Body of pancreas (tissue), 4 donors: ENCODE data around the gene SUN3. TPM values are rescaled to one million over a fixed set of nuclear protein-coding genes. Genes with fewer than 3 reads are reported as not detected.

Experiments used
- ATAC-seq: fragments of 150-250 bp; one replicate; pipeline ENCODE4 v1.9.1; 2016
- DNase-seq, 4 donors: peaks; one replicate each; pipeline ENCODE4 v3.0.0-alpha.2; 2019
- H3K27ac ChIP-seq, 4 donors: fragments of 200-600 bp; sonication (generic); 1 replicate in 3 of 4; 2 replicates in 1 of 4; pipeline versions ENCODE4 v1.5.1 to v1.6.1; 2016 to 2019; ENCODE audit warnings: mild to moderate bottlenecking in 1 of 4, mixed read lengths in 1 of 4, moderate library complexity in 1 of 4
- H3K27me3 ChIP-seq, 2 donors: fragments of 200-600 bp; sonication (generic); one replicate each; pipeline ENCODE4 v1.6.0; 2016; ENCODE audit warnings: mild to moderate bottlenecking in 1 of 2
- H3K36me3 ChIP-seq, 2 donors: fragments of 200-600 bp; sonication (generic); replicated peaks in 1 of 2; 2 replicates each; pipeline ENCODE4 v1.5.1; 2016; ENCODE audit warnings: low read depth in 2 of 2; ENCODE audit not compliant: insufficient read depth in 1 of 2
- H3K4me1 ChIP-seq: fragments of 200-600 bp; sonication (generic); one replicate; pipeline ENCODE4 v1.6.0; 2016
- H3K4me3 ChIP-seq, 2 donors: fragments of 200-600 bp; sonication (generic); 1 replicate in 1 of 2; 2 replicates in 1 of 2; pipeline ENCODE4 v1.5.1; 2016 to 2019
- H3K9me3 ChIP-seq, 3 donors: fragments of 200-600 bp; sonication (generic); 1 replicate in 2 of 3; 2 replicates in 1 of 3; pipeline ENCODE4 v1.5.1; 2016
- POLR2A ChIP-seq, 3 donors: fragments of 450-650 bp; IDR thresholded peaks; one replicate each; pipeline ENCODE4 v1.6.1; 2016; ENCODE audit warnings: antibody characterized with exemption in 3 of 3, mild to moderate bottlenecking in 2 of 3
- WGBS, 2 donors: methylation state at CpG; one replicate each; pipeline ENCODE4 v1.1.5; 2017; 5-methylcytosine and 5-hydroxymethylcytosine counted together
- intact Hi-C: fragments of 100-400 bp; cut with DNase I; formaldehyde crosslinking; loops from one replicate; pipeline ENCODE4 v1.15.1; 2023
- total RNA-seq, 2 donors: library from RNA; depleted of rRNA; stranded (reverse); fragments of >200 nt; gene quantifications; one replicate each; pipeline ENCODE4 v1.1.0, GENCODE V29; 2016
- TF ChIP-seq, protein P1 (sequence below), 7 experiments: fragments of 450-650 bp in 4 of 7; fragments of 200-600 bp in 3 of 7; sonication (generic) in 3 of 7; IDR thresholded peaks; one replicate each; pipeline ENCODE4 v1.5.1; 2016 to 2019; ENCODE audit warnings: antibody characterized with exemption in 7 of 7

SUN3 gene
- total RNA-seq, 2 donors from 2014 or later = not detected

DNA sequence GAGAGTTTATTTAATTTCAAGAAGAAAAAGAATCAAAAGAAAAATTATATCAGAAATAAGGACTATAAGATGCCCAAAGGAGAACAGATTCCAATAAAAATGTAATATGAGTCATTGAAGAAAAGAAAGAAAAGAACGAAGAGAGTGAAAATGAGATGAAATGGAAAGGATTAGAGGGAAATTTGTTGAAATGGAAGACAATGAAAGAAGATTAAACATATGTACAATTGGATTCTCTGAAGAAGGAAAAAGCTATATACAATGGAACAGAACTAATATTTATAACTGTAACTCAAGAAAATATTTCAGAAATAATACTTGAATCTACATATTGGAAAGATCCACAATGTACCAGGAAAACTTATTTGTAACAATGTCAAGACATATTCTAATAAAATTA lies 35.1 kb upstream of the SUN3 start:
- DNase-seq (no peak), ATAC-seq (no peak)
- H3K27ac ChIP-seq = no peak overlapping the region
- H3K27me3 ChIP-seq = no peaks in the 10 kb centered on the region
- no peaks in the 10 kb centered on the region for H3K4me1 ChIP-seq
- no peaks in the 10 kb centered on the region for H3K36me3 ChIP-seq
- H3K9me3 ChIP-seq = no peaks in the 10 kb centered on the region
- H3K4me3 ChIP-seq = no peak overlapping the region
- intact Hi-C loops = no loop called here
- no peak for TF ChIP-seq POLR2A (IDR thresholded peaks at IDR 0.05)
- TF ChIP-seq, protein P1, sequence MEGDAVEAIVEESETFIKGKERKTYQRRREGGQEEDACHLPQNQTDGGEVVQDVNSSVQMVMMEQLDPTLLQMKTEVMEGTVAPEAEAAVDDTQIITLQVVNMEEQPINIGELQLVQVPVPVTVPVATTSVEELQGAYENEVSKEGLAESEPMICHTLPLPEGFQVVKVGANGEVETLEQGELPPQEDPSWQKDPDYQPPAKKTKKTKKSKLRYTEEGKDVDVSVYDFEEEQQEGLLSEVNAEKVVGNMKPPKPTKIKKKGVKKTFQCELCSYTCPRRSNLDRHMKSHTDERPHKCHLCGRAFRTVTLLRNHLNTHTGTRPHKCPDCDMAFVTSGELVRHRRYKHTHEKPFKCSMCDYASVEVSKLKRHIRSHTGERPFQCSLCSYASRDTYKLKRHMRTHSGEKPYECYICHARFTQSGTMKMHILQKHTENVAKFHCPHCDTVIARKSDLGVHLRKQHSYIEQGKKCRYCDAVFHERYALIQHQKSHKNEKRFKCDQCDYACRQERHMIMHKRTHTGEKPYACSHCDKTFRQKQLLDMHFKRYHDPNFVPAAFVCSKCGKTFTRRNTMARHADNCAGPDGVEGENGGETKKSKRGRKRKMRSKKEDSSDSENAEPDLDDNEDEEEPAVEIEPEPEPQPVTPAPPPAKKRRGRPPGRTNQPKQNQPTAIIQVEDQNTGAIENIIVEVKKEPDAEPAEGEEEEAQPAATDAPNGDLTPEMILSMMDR (IDR thresholded peaks at IDR 0.05) = no peak
- WGBS, 2 donors = 74 to 82% methylated on average over 1 of the region's 1 CpG

DNA sequence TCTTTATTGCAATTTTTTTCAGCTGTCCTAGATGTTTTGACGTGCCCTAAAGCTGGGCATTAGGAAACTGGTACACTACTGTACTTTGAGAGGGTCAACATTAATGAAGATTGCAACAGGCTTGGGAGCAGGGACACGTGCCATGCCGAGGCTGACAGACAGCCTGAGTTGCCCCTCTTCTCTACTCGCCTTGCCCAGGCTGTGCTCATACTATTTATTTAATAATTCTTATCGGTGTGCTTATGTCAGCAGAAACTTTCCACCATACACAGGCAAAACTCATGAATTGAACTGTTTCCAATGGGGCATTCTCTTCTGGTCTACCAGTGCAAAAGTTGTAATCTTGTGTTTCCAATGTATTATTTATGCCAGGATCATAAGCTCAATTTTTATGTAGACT lies 30.8 kb upstream of the SUN3 start:
- Histone ChIP-seq H3K4me3 (no peak overlapping the region), H3K9me3 (no peaks in the 10 kb centered on the region), H3K27ac (no peak overlapping the region), H3K27me3 (no peaks in the 10 kb centered on the region), H3K4me1 (no peaks in the 10 kb centered on the region), H3K36me3 (no peaks in the 10 kb centered on the region)
- WGBS, 2 donors = 52% methylated on average over 5 of the region's 5 CpGs
- DNase-seq (peak in 2 of 4 donors; percentile 50 to 59), ATAC-seq (peak; percentile 55)
- intact Hi-C loops = no loop called here
- TF ChIP-seq, protein P1 (IDR thresholded peaks at IDR 0.05) = no peak
- TF ChIP-seq POLR2A (IDR thresholded peaks at IDR 0.05) = no peak

DNA sequence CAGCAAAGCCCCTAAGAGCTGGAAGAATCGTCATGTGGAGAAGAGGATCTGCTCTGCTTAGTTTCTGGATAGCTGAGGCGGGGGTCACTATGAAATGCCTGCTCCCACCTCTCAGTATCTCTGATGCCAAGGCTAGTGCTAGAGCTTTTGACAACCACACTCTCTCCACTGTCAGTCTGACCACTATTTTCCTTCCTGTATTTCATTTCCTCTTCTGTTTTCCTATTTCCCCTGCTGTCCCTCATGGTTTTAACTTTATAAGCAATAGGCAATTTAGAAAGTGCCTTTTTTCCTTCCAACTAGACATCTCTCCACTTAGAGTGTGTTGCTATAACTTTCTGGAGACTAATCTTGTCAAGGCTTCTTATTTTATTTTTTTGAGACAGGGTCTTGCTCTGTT lies 30.1 kb upstream of the SUN3 start:
- H3K27me3 ChIP-seq = no peaks in the 10 kb centered on the region
- H3K27ac ChIP-seq = no peak overlapping the region
- H3K36me3 ChIP-seq = no peaks in the 10 kb centered on the region
- TF ChIP-seq, protein P1 (IDR thresholded peaks at IDR 0.05) = no peak
- no peak for TF ChIP-seq POLR2A (IDR thresholded peaks at IDR 0.05)
- H3K4me3 ChIP-seq = no peak overlapping the region
- intact Hi-C loops = no loop called here
- H3K9me3 ChIP-seq = no peaks in the 10 kb centered on the region
- 86 to 93% methylated on average over 2 of the region's 2 CpGs for WGBS, 2 donors
- no peaks in the 10 kb centered on the region for H3K4me1 ChIP-seq
- ATAC-seq (no peak), DNase-seq (no peak)

DNA sequence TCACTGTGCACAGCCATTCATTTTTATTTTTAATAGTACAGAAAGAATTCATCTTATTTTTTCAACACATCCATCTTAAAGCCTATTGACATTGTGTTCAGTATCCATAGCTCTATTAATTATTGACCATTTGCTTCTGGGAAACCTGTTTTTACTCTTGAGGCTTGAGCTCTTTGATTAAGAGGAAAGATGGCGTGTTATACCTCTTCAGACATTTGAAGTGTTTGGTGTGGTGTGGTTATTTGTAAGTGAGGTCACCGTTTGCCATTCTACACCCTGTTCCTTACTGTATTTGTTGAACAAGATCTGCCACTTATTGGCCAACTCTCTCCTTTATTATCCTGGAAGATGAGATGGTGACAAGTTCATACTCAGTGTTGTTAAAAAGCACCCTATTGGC lies 24.8 kb upstream of the SUN3 start:
- DNase-seq = no peak
- H3K4me3 ChIP-seq = no peak overlapping the region
- H3K27ac ChIP-seq = no peak overlapping the region
- WGBS, 2 donors = 69 to 74% methylated on average over 2 of the region's 2 CpGs
- no peaks in the 10 kb centered on the region for H3K27me3 ChIP-seq
- TF ChIP-seq, protein P1 (IDR thresholded peaks at IDR 0.05) = no peak
- TF ChIP-seq POLR2A (IDR thresholded peaks at IDR 0.05) = no peak
- intact Hi-C loops = no loop called here
- H3K36me3 ChIP-seq = no peaks in the 10 kb centered on the region
- ATAC-seq = no peak
- no peaks in the 10 kb centered on the region for H3K4me1 ChIP-seq
- no peaks in the 10 kb centered on the region for H3K9me3 ChIP-seq

DNA sequence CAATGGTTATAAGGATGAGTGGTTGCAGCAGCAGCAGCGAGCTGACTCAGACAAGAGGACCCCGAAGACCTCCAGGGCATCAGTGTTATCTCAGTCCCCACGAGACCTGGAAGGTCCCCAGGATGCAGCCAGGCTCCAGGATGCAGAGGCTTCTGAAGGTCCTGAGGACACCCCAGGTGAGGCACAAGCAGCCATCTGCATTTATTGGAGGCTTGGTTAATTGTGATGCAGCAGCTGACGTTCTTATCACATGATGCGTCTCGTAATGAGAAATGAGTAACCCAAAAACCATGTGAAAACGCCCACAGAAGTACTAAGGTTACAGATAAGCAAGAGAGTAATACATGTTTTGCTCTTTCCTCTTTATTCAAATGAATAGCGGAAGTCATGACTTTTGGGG lies 23.8 kb upstream of the SUN3 start:
- H3K9me3 ChIP-seq = no peaks in the 10 kb centered on the region
- H3K4me1 ChIP-seq = no peaks in the 10 kb centered on the region
- H3K36me3 ChIP-seq = no peaks in the 10 kb centered on the region
- no peak for ATAC-seq
- H3K27ac ChIP-seq = no peak overlapping the region
- 61 to 73% methylated on average over 8 of the region's 8 CpGs for whole genome bisulfite sequencing, 2 donors
- no peak overlapping the region for H3K4me3 ChIP-seq
- no peaks in the 10 kb centered on the region for H3K27me3 ChIP-seq
- no peak for DNase-seq
- intact Hi-C loops = no loop called here
- TF ChIP-seq, protein P1 (IDR thresholded peaks at IDR 0.05) = no peak
- no peak for TF ChIP-seq POLR2A (IDR thresholded peaks at IDR 0.05)
